Liver (tissue), 9 donors: Measurements from ENCODE around the gene TMCO4. TPM values are rescaled to one million over a fixed set of nuclear protein-coding genes. Genes with fewer than 3 reads are reported as not detected.

Experiments
- DNase-seq: peaks from one replicate; pipeline ENCODE4 v3.0.0-alpha.2; 2017; ENCODE audit warnings: low spot score
- H3K27ac ChIP-seq, 2 donors: one replicate each; pipeline ENCODE4 v1.7.0; 2013; ENCODE audit warnings: inconsistent platforms in 2 of 2, low read length in 2 of 2, control low read depth in 1 of 2, low read depth in 1 of 2, mild to moderate bottlenecking in 1 of 2
- H3K27me3 ChIP-seq, 4 donors: one replicate each; pipeline versions ENCODE4 v1.6.1 to v1.7.0; 2013; ENCODE audit warnings: low read length in 3 of 4, inconsistent platforms in 1 of 4, mild to moderate bottlenecking in 1 of 4, moderate library complexity in 1 of 4; ENCODE audit not compliant: control insufficient read depth in 4 of 4, insufficient read depth in 4 of 4
- H3K36me3 ChIP-seq, 4 donors: one replicate each; pipeline versions ENCODE4 v1.6.1 to v1.7.0; 2013; ENCODE audit warnings: low read length in 3 of 4, mild to moderate bottlenecking in 3 of 4, low read depth in 1 of 4, moderate library complexity in 1 of 4; ENCODE audit not compliant: control insufficient read depth in 4 of 4, insufficient read depth in 3 of 4
- H3K4me1 ChIP-seq, 4 donors: one replicate each; pipeline versions ENCODE4 v1.6.1 to v1.7.0; 2013; ENCODE audit warnings: low read length in 3 of 4, mild to moderate bottlenecking in 3 of 4, moderate library complexity in 1 of 4; ENCODE audit not compliant: control insufficient read depth in 4 of 4, insufficient read depth in 4 of 4
- H3K4me3 ChIP-seq, 3 donors: one replicate each; pipeline versions ENCODE4 v1.6.1 to v1.7.0; 2013; ENCODE audit warnings: low read length in 3 of 3, control low read depth in 1 of 3, low read depth in 1 of 3, mild to moderate bottlenecking in 1 of 3
- H3K9ac ChIP-seq, 2 donors: one replicate each; pipeline ENCODE4 v1.7.0; 2013; ENCODE audit warnings: low read length in 2 of 2, mild to moderate bottlenecking in 2 of 2, moderate library complexity in 2 of 2, control low read depth in 1 of 2, low read depth in 1 of 2
- H3K9me3 ChIP-seq, 4 donors: one replicate each; pipeline versions ENCODE4 v1.6.1 to v1.7.0; 2013; ENCODE audit warnings: low read length in 3 of 4; ENCODE audit not compliant: control insufficient read depth in 4 of 4
- ATF3 ChIP-seq: IDR thresholded peaks from 2 replicates; pipeline ENCODE4 v1.6.1; 2016; ENCODE audit warnings: antibody characterized with exemption
- CTCF ChIP-seq: fragments of 150-350 bp; IDR thresholded peaks from 2 replicates; pipeline ENCODE4 v1.5.1; 2017; ENCODE audit warnings: improper control_type of control experiment, low read depth, low read length; ENCODE audit not compliant: missing input control
- FOXA1 ChIP-seq: IDR thresholded peaks from 2 replicates; pipeline ENCODE4 v1.6.1; 2016; ENCODE audit warnings: antibody characterized with exemption
- FOXA2 ChIP-seq: IDR thresholded peaks from 2 replicates; pipeline ENCODE4 v1.6.1; 2016; ENCODE audit warnings: antibody characterized with exemption
- HNF4A ChIP-seq, 2 donors: conservative IDR thresholded peaks; 2 replicates each; pipeline ENCODE4 v1.6.1; 2016; ENCODE audit warnings: antibody characterized with exemption in 2 of 2, mild to moderate bottlenecking in 2 of 2
- HNF4G ChIP-seq: IDR thresholded peaks from 2 replicates; pipeline ENCODE4 v1.6.1; 2016; ENCODE audit warnings: antibody characterized with exemption
- JUND ChIP-seq, 2 donors: IDR thresholded peaks; 2 replicates each; pipeline ENCODE4 v1.6.1; 2016; ENCODE audit warnings: antibody characterized with exemption in 2 of 2
- MAX ChIP-seq: IDR thresholded peaks from 2 replicates; pipeline ENCODE4 v1.6.1; 2016; ENCODE audit warnings: antibody characterized with exemption
- NR2F2 ChIP-seq: IDR thresholded peaks from 2 replicates; pipeline ENCODE4 v1.6.1; 2016; ENCODE audit warnings: antibody characterized with exemption
- RAD21 ChIP-seq, 2 donors: IDR thresholded peaks; 2 replicates each; pipeline ENCODE4 v1.6.1; 2016; ENCODE audit warnings: antibody characterized with exemption in 2 of 2, mild to moderate bottlenecking in 2 of 2
- REST ChIP-seq: IDR thresholded peaks from 2 replicates; pipeline ENCODE4 v1.6.1; 2016; ENCODE audit warnings: antibody characterized with exemption, mild to moderate bottlenecking
- RXRA ChIP-seq, 2 donors: IDR thresholded peaks; 2 replicates each; pipeline ENCODE4 v1.6.1; 2017 to 2018; ENCODE audit warnings: antibody characterized with exemption in 2 of 2, mild to moderate bottlenecking in 1 of 2
- SP1 ChIP-seq: IDR thresholded peaks from 2 replicates; pipeline ENCODE4 v1.6.1; 2018; ENCODE audit warnings: antibody characterized with exemption, mild to moderate bottlenecking
- TAF1 ChIP-seq: conservative IDR thresholded peaks from 2 replicates; pipeline ENCODE4 v1.6.1; 2016; ENCODE audit warnings: antibody characterized with exemption, mild to moderate bottlenecking
- YY1 ChIP-seq: IDR thresholded peaks from 2 replicates; pipeline ENCODE4 v1.6.1; 2016; ENCODE audit warnings: antibody characterized with exemption, mild to moderate bottlenecking
- ZBTB33 ChIP-seq: IDR thresholded peaks from 2 replicates; pipeline ENCODE4 v1.6.1; 2016; ENCODE audit warnings: antibody characterized with exemption
- WGBS: extraction: QIAGEN DNeasy Blood & Tissue Kit; methylation state at CpG from one replicate; pipeline ENCODE4 v1.1.7; 2013; 5-methylcytosine and 5-hydroxymethylcytosine counted together
- polyA plus RNA-seq, 2 donors: library from polyadenylated mRNA; stranded (reverse) in 1 of 2; unstranded in 1 of 2; fragments of 200-250 nt in 1 of 2; fragments of >200 nt in 1 of 2; fragmentation: Nextera tagmentation in 1 of 2; extraction: Ambion mirVana in 1 of 2; gene quantifications; one replicate each; pipeline versions ENCODE4 v1.2.1 to v1.2.3, GENCODE V29; 2013 to 2015
- total RNA-seq, 2 donors: library from RNA; depleted of rRNA; stranded (reverse); fragments of >200 nt; gene quantifications; one replicate each; pipeline ENCODE4 v1.2.3, GENCODE V29; 2014
- donor health status: healthy.
- donor health status: healthy.
- donor health status: healthy.
- donor health status: healthy.
- donor health status: healthy.

The TMCO4 gene
- total and polyA plus RNA-seq, 4 donors, result 4.0 to 9.5 (median 6.0) TPM

GRCh38 chr1:19786988-19787423 is 12.7 kb downstream of the TMCO4 start:
- H3K27ac ChIP-seq, result no peak overlapping the region

More at GRCh38 chr1:19786988-19787423, 12.7 kb downstream of the TMCO4 start:
- Histone ChIP-seq H3K4me1 (no peaks in the 10 kb centered on the region), H3K4me3 (no peak overlapping the region), H3K9ac (no peak overlapping the region), H3K27me3 (no peaks in the 10 kb centered on the region), H3K9me3 (no peaks in the 10 kb centered on the region), H3K36me3 (peaks cover 5 to 29% (median 14%) of the 10 kb centered on the region in 4 donors)
- no peak for DNase-seq
- no peak for TF ChIP-seq CTCF
- TF ChIP-seq ZBTB33, result no peak
- TF ChIP-seq MAX, result no peak
- no peak for TF ChIP-seq HNF4A (conservative IDR thresholded peaks at IDR 0.05)
- TF ChIP-seq REST, result no peak
- no peak for TF ChIP-seq JUND (IDR thresholded peaks at IDR 0.05)
- no peak for TF ChIP-seq ATF3
- no peak for TF ChIP-seq FOXA2
- no peak for TF ChIP-seq HNF4G
- TF ChIP-seq NR2F2, result no peak
- no peak for TF ChIP-seq RAD21 (IDR thresholded peaks at IDR 0.05)
- TF ChIP-seq YY1, result no peak
- no peak for TF ChIP-seq FOXA1
- TF ChIP-seq TAF1, result no peak
- no peak for TF ChIP-seq SP1
- TF ChIP-seq RXRA (IDR thresholded peaks at IDR 0.05), result no peak
- WGBS, result 83% methylated on average over 9 of the region's 9 CpGs
